HEK293 (cell line): ENCODE results near the gene CCDC85A.

ENCODE experiments used
- CTCF ChIA-PET: fragments of 350-600 bp; formaldehyde crosslinking; extraction: SDS; loops from one replicate; lab custom pipeline; 2021; ENCODE audit warnings: antibody characterized with exemption; lab: Yijun Ruan, JAX
- POLR2A ChIA-PET: fragments of 300-600 bp; formaldehyde crosslinking; extraction: SDS; loops from one replicate; lab custom pipeline; 2020; ENCODE audit warnings: antibody characterized with exemption, inconsistent platforms; lab: Yijun Ruan, JAX
- H3K27ac ChIP-seq: fragments of 200-500 bp; sonication (Bioruptor generic); 2 replicates; pipeline ENCODE4 v1.5.1; 2014; ENCODE audit warnings: low read depth, low read length, control low read depth, inconsistent platforms; ENCODE audit errors: extremely low read depth
- H3K36me3 ChIP-seq, 2 experiments: fragments of 200-500 bp in 1 of 2; sonication (Bioruptor generic) in 1 of 2; 1 replicate in 1 of 2; 2 replicates in 1 of 2; pipeline ENCODE4 v1.5.1; 2014 to 2017; ENCODE audit warnings: inconsistent platforms in 2 of 2, low read length in 2 of 2; ENCODE audit not compliant: control insufficient read depth in 2 of 2, insufficient read depth in 1 of 2
- H3K4me1 ChIP-seq: fragments of 200-500 bp; sonication (Bioruptor generic); 2 replicates; pipeline ENCODE4 v1.5.1; 2014; ENCODE audit warnings: mild to moderate bottlenecking, low read length, inconsistent platforms; ENCODE audit not compliant: control insufficient read depth, insufficient read depth
- H3K4me3 ChIP-seq: 2 replicates; pipeline ENCODE4 v1.5.1; 2011; ENCODE audit warnings: low read depth, mild to moderate bottlenecking, control low read depth, low read length, moderate library complexity
- H3K9me3 ChIP-seq: fragments of 200-500 bp; sonication (Bioruptor generic); 2 replicates; pipeline ENCODE4 v1.5.1; 2014; ENCODE audit warnings: low read depth, low read length, inconsistent platforms; ENCODE audit not compliant: control insufficient read depth, insufficient read depth
- BCL11B ChIP-seq: fragments of 450-650 bp; formaldehyde crosslinking; IDR thresholded peaks from 2 replicates; pipeline ENCODE4 v1.5.1; 2016; ENCODE audit warnings: low read depth, missing biosample characterization, missing genetic modification characterization
- CTCF ChIP-seq: fragments of 450-650 bp; formaldehyde crosslinking; IDR thresholded peaks from 2 replicates; pipeline ENCODE4 v1.5.1; 2016; ENCODE audit warnings: missing biosample characterization, missing genetic modification characterization
- GLI2 ChIP-seq: fragments of 450-650 bp; formaldehyde crosslinking; IDR thresholded peaks from 2 replicates; pipeline ENCODE4; 2017; ENCODE audit warnings: missing biosample characterization, missing genetic modification characterization, low read depth, borderline replicate concordance
- KLF1 ChIP-seq: fragments of 450-650 bp; formaldehyde crosslinking; IDR thresholded peaks from 2 replicates; pipeline ENCODE4 v1.5.1; 2016; ENCODE audit warnings: missing biosample characterization, missing genetic modification characterization
- KLF10 ChIP-seq: fragments of 450-650 bp; IDR thresholded peaks from 2 replicates; pipeline ENCODE4 v1.5.1; 2018; ENCODE audit warnings: missing biosample characterization, mild to moderate bottlenecking, missing genetic modification characterization
- KLF16 ChIP-seq: fragments of 450-650 bp; formaldehyde crosslinking; IDR thresholded peaks from 2 replicates; pipeline ENCODE4 v1.5.1; 2017; ENCODE audit warnings: missing biosample characterization, missing genetic modification characterization
- KLF7 ChIP-seq: fragments of 450-650 bp; formaldehyde crosslinking; IDR thresholded peaks from 2 replicates; pipeline ENCODE4 v1.5.1; 2016; ENCODE audit warnings: missing biosample characterization, missing genetic modification characterization, borderline replicate concordance
- KLF8 ChIP-seq: fragments of 450-650 bp; formaldehyde crosslinking; IDR thresholded peaks from 2 replicates; pipeline ENCODE4 v1.5.1; 2016; ENCODE audit warnings: missing biosample characterization, missing genetic modification characterization
- KLF9 ChIP-seq: fragments of 450-650 bp; formaldehyde crosslinking; IDR thresholded peaks from 2 replicates; pipeline ENCODE4 v1.5.1; 2016; ENCODE audit warnings: missing biosample characterization, missing genetic modification characterization, low read depth
- SP7 ChIP-seq: fragments of 450-650 bp; formaldehyde crosslinking; IDR thresholded peaks from 2 replicates; pipeline ENCODE4 v1.5.1; 2016; ENCODE audit warnings: missing biosample characterization, missing genetic modification characterization
- ZBTB6 ChIP-seq: fragments of 450-650 bp; formaldehyde crosslinking; IDR thresholded peaks from 2 replicates; pipeline ENCODE4 v1.5.1; 2017; ENCODE audit warnings: missing biosample characterization, missing genetic modification characterization
- ZNF133 ChIP-seq: fragments of 450-650 bp; formaldehyde crosslinking; IDR thresholded peaks from 2 replicates; pipeline ENCODE4 v1.5.1; 2016; ENCODE audit warnings: missing biosample characterization, missing genetic modification characterization
- ZNF184 ChIP-seq: fragments of 450-650 bp; IDR thresholded peaks from 2 replicates; pipeline ENCODE4 v1.5.1; 2018; ENCODE audit warnings: missing biosample characterization, mild to moderate bottlenecking, missing genetic modification characterization
- ZNF335 ChIP-seq: fragments of 450-650 bp; formaldehyde crosslinking; conservative IDR thresholded peaks from 2 replicates; pipeline ENCODE4 v1.5.1; 2016; ENCODE audit warnings: missing biosample characterization, missing genetic modification characterization
- ZNF394 ChIP-seq: fragments of 450-650 bp; formaldehyde crosslinking; IDR thresholded peaks from 2 replicates; pipeline ENCODE4 v1.5.1; 2016; ENCODE audit warnings: missing biosample characterization, missing genetic modification characterization, mild to moderate bottlenecking, moderate library complexity, borderline replicate concordance
- ZNF529 ChIP-seq: fragments of 450-650 bp; formaldehyde crosslinking; IDR thresholded peaks from 2 replicates; pipeline ENCODE4 v1.5.1; 2017; ENCODE audit warnings: missing genetic modification characterization, missing biosample characterization; ENCODE audit not compliant: insufficient replicate concordance
- ZNF654 ChIP-seq: fragments of 450-650 bp; formaldehyde crosslinking; IDR thresholded peaks from 2 replicates; pipeline ENCODE4 v1.5.1; 2016; ENCODE audit warnings: low read depth, missing biosample characterization, missing genetic modification characterization
- ZNF664 ChIP-seq: fragments of 450-650 bp; formaldehyde crosslinking; IDR thresholded peaks from 2 replicates; pipeline ENCODE4 v1.5.1; 2016; ENCODE audit warnings: missing biosample characterization, missing genetic modification characterization
- ZNF792 ChIP-seq: fragments of 450-650 bp; formaldehyde crosslinking; IDR thresholded peaks from 2 replicates; pipeline ENCODE4 v1.5.1; 2016; ENCODE audit warnings: missing biosample characterization, missing genetic modification characterization
- ZSCAN4 ChIP-seq: fragments of 450-650 bp; formaldehyde crosslinking; IDR thresholded peaks from 2 replicates; pipeline ENCODE4 v1.5.1; 2017; ENCODE audit warnings: missing biosample characterization, missing genetic modification characterization
- TF ChIP-seq, protein P1 (sequence below): fragments of 450-650 bp; formaldehyde crosslinking; IDR thresholded peaks from 2 replicates; pipeline ENCODE4 v1.5.1; 2016; ENCODE audit warnings: missing biosample characterization, missing genetic modification characterization

The CCDC85A gene

DNA sequence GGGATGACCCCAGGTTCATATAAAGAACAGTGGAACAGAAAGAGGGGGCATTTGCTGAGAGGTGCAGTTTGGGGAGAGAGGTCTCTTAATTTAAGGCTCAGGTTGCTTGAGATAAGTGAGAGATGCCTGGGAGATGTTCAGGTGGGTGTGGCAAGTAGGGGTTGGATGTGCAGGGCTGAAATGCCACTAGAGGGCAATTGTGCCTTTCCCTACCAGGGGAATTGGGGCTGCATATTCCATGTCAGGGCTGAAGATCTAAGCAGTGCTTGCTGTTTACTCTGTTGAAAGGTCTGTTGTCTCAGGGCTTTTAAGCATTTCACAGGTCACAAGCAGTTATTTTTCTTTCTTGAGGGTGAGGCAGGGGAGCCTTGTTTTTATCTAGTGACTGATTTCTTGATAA is 7.8 kb downstream of the CCDC85A start:
- ChIA-PET CTCF (interaction anchor here (0.6 to 1.8 kb wide), 9 partner anchors 8 to 1306 kb away, joined by 3 to 10 read pairs (median 4); partner anchors contain the start of gene CCDC85A), POLR2A (no interaction called here)
- TF ChIP-seq ZNF654 (peak; percentile 90), KLF8 (tag by site-specific recombination) (peak; percentile 37; the same call in 1 of the 2 replicates), ZSCAN4 (no peak), ZNF792 (tag by site-specific recombination) (peak; percentile 94), ZNF394 (no peak), KLF7 (peak; percentile 48; the same call in 1 of the 2 replicates), ZNF184 (no peak), KLF9 (tag by site-specific recombination) (peak; percentile 81), KLF1 (tag by site-specific recombination) (0 out of 2 replicates have a peak, but pooled peaks have one; percentile 11), ZNF664 (tag by site-specific recombination) (no peak), CTCF (peak; percentile 79), KLF10 (peak; percentile 65), KLF16 (peak; percentile 68; the same call in 1 of the 2 replicates)

GRCh38 chr2:56192664-56193305 is 9.0 kb downstream of the CCDC85A start:
- POLR2A ChIA-PET: no interaction called here
- H3K36me3 ChIP-seq: no peaks in the 10 kb centered on the region
- TF ChIP-seq GLI2 (tag by site-specific recombination) (no peak), ZNF529 (no peak), ZBTB6 (tag by site-specific recombination) (no peak)
- no peaks in the 10 kb centered on the region for H3K9me3 ChIP-seq
- CTCF ChIA-PET: interaction anchor here (0.9 to 1.8 kb wide), 2 partner anchors 378 to 557 kb away, joined by 4 to 10 read pairs; no protein-coding TSS in a partner anchor
- H3K4me1 ChIP-seq: no peaks in the 10 kb centered on the region
- H3K27ac ChIP-seq: no peak overlapping the region
- no peak overlapping the region for H3K4me3 ChIP-seq

More for the DNA sequence above, 7.8 kb downstream of the CCDC85A start:
- Histone ChIP-seq H3K9me3 (no peaks in the 10 kb centered on the region), H3K4me1 (no peaks in the 10 kb centered on the region), H3K27ac (no peak overlapping the region), H3K36me3 (no peaks in the 10 kb centered on the region), H3K4me3 (no peak overlapping the region)

DNA sequence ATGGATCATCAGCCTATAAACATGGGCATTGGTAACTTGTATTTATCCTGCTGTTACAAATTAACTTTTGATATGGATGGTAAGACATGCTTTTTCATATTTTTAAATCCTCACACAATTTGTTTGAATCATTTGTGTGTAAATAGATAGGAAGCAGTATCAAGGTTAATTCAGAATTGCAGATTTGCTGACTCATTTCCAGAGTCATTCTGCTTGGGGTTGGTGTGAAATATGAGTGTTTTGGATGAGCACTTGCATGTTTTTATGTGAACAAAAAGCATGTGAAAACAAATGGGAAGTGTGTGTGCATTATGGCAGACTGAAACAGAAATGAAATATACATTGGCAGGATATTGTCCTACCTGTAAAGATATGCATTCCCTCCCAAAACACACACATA is 11.8 kb downstream of the CCDC85A start:
- Histone ChIP-seq H3K4me3 (no peak overlapping the region), H3K4me1 (no peaks in the 10 kb centered on the region)
- POLR2A ChIA-PET: no interaction called here
- no peak for TF ChIP-seq ZNF335 (tag by site-specific recombination)
- TF ChIP-seq, protein P1, sequence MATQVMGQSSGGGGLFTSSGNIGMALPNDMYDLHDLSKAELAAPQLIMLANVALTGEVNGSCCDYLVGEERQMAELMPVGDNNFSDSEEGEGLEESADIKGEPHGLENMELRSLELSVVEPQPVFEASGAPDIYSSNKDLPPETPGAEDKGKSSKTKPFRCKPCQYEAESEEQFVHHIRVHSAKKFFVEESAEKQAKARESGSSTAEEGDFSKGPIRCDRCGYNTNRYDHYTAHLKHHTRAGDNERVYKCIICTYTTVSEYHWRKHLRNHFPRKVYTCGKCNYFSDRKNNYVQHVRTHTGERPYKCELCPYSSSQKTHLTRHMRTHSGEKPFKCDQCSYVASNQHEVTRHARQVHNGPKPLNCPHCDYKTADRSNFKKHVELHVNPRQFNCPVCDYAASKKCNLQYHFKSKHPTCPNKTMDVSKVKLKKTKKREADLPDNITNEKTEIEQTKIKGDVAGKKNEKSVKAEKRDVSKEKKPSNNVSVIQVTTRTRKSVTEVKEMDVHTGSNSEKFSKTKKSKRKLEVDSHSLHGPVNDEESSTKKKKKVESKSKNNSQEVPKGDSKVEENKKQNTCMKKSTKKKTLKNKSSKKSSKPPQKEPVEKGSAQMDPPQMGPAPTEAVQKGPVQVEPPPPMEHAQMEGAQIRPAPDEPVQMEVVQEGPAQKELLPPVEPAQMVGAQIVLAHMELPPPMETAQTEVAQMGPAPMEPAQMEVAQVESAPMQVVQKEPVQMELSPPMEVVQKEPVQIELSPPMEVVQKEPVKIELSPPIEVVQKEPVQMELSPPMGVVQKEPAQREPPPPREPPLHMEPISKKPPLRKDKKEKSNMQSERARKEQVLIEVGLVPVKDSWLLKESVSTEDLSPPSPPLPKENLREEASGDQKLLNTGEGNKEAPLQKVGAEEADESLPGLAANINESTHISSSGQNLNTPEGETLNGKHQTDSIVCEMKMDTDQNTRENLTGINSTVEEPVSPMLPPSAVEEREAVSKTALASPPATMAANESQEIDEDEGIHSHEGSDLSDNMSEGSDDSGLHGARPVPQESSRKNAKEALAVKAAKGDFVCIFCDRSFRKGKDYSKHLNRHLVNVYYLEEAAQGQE (tag by site-specific recombination): no peak
- TF ChIP-seq BCL11B (tag by site-specific recombination): no peak
- TF ChIP-seq ZNF133 (tag by site-specific recombination): no peak
- TF ChIP-seq SP7: no peak
- TF ChIP-seq CTCF: no peak
- TF ChIP-seq, all 188 proteins: peak for 0
- no peaks in the 10 kb centered on the region for H3K36me3 ChIP-seq
- CTCF ChIA-PET: no interaction called here
- no peak overlapping the region for H3K27ac ChIP-seq
- H3K9me3 ChIP-seq: no peaks in the 10 kb centered on the region
